ENCODE data around the gene CATSPERZ.

GRCh38 chr11:64352099-64352994 lies 52.2 kb downstream of the CATSPERZ start:
- no peak for TF ChIP-seq POLR2AphosphoS5 (IDR thresholded peaks at IDR 0.05)
- TF ChIP-seq POLR2A (IDR thresholded peaks at IDR 0.05): no peak
- TF ChIP-seq CTCF (IDR thresholded peaks at IDR 0.05): no peak
